ENCODE data around the gene PTPN3.

DNA sequence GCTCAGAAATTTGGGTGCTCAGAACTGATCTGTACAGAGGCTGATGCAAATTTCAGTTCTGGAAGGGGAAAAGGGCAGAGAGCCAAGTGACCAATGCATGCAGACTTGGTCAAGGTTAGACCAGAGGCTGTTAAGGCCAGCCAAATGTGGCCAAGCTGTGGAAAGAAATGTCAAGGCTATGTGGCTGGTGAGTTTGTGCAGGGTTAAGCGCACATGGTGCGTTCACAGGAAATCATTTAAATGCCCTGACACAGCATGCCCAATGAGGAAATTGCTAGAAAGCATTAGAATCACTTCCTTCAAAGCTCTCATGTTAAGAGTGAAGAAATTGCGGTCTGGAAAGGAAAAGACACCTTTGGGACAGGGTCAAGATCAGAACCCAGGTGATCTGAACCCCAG, 58.0 kb downstream of the PTPN3 start:
- TF ChIP-seq, protein P1, sequence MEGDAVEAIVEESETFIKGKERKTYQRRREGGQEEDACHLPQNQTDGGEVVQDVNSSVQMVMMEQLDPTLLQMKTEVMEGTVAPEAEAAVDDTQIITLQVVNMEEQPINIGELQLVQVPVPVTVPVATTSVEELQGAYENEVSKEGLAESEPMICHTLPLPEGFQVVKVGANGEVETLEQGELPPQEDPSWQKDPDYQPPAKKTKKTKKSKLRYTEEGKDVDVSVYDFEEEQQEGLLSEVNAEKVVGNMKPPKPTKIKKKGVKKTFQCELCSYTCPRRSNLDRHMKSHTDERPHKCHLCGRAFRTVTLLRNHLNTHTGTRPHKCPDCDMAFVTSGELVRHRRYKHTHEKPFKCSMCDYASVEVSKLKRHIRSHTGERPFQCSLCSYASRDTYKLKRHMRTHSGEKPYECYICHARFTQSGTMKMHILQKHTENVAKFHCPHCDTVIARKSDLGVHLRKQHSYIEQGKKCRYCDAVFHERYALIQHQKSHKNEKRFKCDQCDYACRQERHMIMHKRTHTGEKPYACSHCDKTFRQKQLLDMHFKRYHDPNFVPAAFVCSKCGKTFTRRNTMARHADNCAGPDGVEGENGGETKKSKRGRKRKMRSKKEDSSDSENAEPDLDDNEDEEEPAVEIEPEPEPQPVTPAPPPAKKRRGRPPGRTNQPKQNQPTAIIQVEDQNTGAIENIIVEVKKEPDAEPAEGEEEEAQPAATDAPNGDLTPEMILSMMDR (optimal IDR thresholded peaks at IDR 0.05 in 1 of 3, IDR thresholded peaks at IDR 0.05 in 1 of 3, conservative IDR thresholded peaks at IDR 0.05 in 1 of 3; ENCODE audit: extremely low read depth in 1 of 3, insufficient read depth in 2 of 3, low read length in 3 of 3) = no peak
- no peak for TF ChIP-seq EZH2 (IDR thresholded peaks at IDR 0.05; ENCODE audit: low read length)
